Pancreas (tissue), 10 donors: ENCODE measurements around the gene CCM2. TPM values are rescaled to one million over a fixed set of nuclear protein-coding genes. Genes with fewer than 3 reads are reported as not detected.
A peak's percentile ranks its signal among the peaks of the same experiment; 100 is the strongest.

Source experiments
- ATAC-seq, 4 donors: fragments of 200-7000 bp; cut with Tn5 transposase; one replicate each; pipeline versions ENCODE4 v1.8.0 to v1.9.1; 2020; ENCODE audit warnings: mild to moderate bottlenecking in 4 of 4, moderate library complexity in 4 of 4
- DNase-seq, 6 donors: peaks; one replicate each; pipeline ENCODE4 v3.0.0-alpha.2; 2020
- FAIRE-seq: peaks from 2 replicates; lab custom pipeline; 2012; peaks lifted over from hg19 to GRCh38; lab: Jason Lieb, UNC
- H3K27ac ChIP-seq, 4 donors: fragments of 200-600 bp; sonication (generic); 1 replicate in 3 of 4; 2 replicates in 1 of 4; pipeline versions ENCODE4 v1.5.0 to v1.8.0; 2020
- H3K27me3 ChIP-seq, 4 donors: fragments of 200-600 bp; one replicate each; pipeline ENCODE4 v1.8.0; 2021
- H3K36me3 ChIP-seq, 3 donors: fragments of 200-600 bp; sonication (generic) in 1 of 3; one replicate each; pipeline versions ENCODE4 v1.5.0 to v1.8.0; 2020 to 2021
- H3K4me1 ChIP-seq, 3 donors: fragments of 200-600 bp; one replicate each; pipeline ENCODE4 v1.8.0; 2021
- H3K4me3 ChIP-seq, 4 donors: fragments of 200-600 bp; sonication (generic) in 2 of 4; one replicate each; pipeline versions ENCODE4 v1.5.0 to v1.8.0; 2020 to 2021
- H3K9me3 ChIP-seq, 4 donors: fragments of 200-600 bp; one replicate each; pipeline ENCODE4 v1.8.0; 2021
- CTCF ChIP-seq, 4 donors: fragments of 200-600 bp; sonication (generic) in 3 of 4; IDR thresholded peaks; one replicate each; pipeline versions ENCODE4 v1.5.0 to v1.8.0; 2021; ENCODE audit warnings: antibody characterized with exemption in 4 of 4
- WGBS, 2 donors: extraction: QIAGEN DNeasy Blood & Tissue Kit; methylation state at CpG; one replicate each; pipeline ENCODE4 v1.1.7; 2013; 5-methylcytosine and 5-hydroxymethylcytosine counted together
- intact Hi-C, 3 donors: fragments of 100-400 bp; cut with DNase I; formaldehyde crosslinking; loops; one replicate each; pipeline versions ENCODE4 v1.11.1 to v1.14.2; 2022
- polyA plus RNA-seq, 2 donors: library from polyadenylated mRNA; stranded (reverse); fragments of 200-250 nt; gene quantifications; one replicate each; pipeline ENCODE4 v1.2.3, GENCODE V29; 2013
- total RNA-seq, 6 donors: library from RNA; stranded (reverse); fragmentation: NEBNext Ultra II Directional in 4 of 6; extraction: Animal tissue kit (Norgen Biotek cat#: 25700) in 4 of 6; gene quantifications; one replicate each; pipeline versions ENCODE4 v1.2.1 to v1.2.4, GENCODE V29; 2021 to 2023
- donor health status: healthy with polysubstance abuse.
- donor health status: DM: no; HTN: no; CAD: no; lungs with moderate emphysema.
- donor health status: DM: no; HTN: no; CAD: no.
- donor health status: control.
- donor health status: control.
- donor health status: Bipolar disorder and iron deficiency.
- donor health status: DM: yes; HTN: yes; CAD: no.
- donor health status: DM: no; HTN: no; CAD: no.
- donor health status: DM: no; HTN: no; CAD: no.
- donor health status: DM: yes; HTN: yes; CAD: no.

Gene CCM2
- total and polyA plus RNA-seq, 8 donors, result 13.4 to 33.7 (median 16.5) TPM

DNA sequence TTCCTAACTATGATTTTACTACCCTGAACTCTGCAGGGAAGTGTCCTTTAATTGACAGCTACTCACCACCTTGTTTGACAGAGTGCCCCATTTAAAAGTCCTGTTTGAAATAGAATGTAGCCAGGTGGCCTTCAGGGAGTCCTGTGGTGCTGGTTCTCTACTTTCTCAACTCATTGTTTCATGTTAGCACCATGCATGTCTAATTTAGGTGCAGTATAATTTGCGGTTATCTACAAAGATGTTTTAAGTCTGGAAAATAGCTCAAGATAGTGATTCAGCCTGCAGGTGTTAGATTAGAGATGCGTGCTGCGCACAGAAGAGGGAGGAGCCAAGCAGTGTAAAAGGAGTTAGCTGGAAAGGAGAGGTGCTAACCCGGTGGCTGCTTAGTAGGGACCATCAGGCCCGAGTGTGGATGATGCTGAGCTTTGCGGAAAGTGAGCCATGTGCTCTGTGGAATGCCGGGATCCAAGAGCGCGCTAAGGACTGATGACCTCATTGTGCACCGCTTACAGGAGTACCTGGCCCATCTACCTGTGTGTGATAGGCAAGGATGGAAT, 1.2 kb downstream of the CCM2 start:
- Histone ChIP-seq H3K27me3 (no peaks in the 10 kb centered on the region), H3K9me3 (no peaks in the 10 kb centered on the region), H3K4me1 (peaks cover 7 to 10% (median 8%) of the 10 kb centered on the region in 3 donors), H3K27ac (peak overlapping the region in 3 of 4 donors; percentile 77 to 82 (median 78)), H3K36me3 (no peaks in the 10 kb centered on the region), H3K4me3 (peak overlapping the region; percentile 53 to 77 (median 70))
- ATAC-seq (peak in 1 of 4 donors; percentile 5), FAIRE-seq (no peak), DNase-seq (peak in 2 of 6 donors; percentile 36 to 38)
- intact Hi-C loops, result no loop called here
- WGBS, 2 donors, result 11 to 12% methylated on average over 10 of the region's 10 CpGs
- TF ChIP-seq CTCF (IDR thresholded peaks at IDR 0.05), result no peak

- intact Hi-C loops, result no loop called here
- Histone ChIP-seq H3K36me3 (no peaks in the 10 kb centered on the region), H3K9me3 (no peaks in the 10 kb centered on the region), H3K4me3 (peak overlapping the region in 1 of 4 donors; percentile 77), H3K4me1 (peaks cover 7 to 10% (median 8%) of the 10 kb centered on the region in 3 donors), H3K27ac (no peak overlapping the region), H3K27me3 (no peaks in the 10 kb centered on the region)
- 36 to 37% methylated on average over 2 of the region's 2 CpGs for WGBS, 2 donors
- no peak for TF ChIP-seq CTCF (IDR thresholded peaks at IDR 0.05)
- FAIRE-seq (no peak), ATAC-seq (no peak), DNase-seq (no peak)
These were observed 1.8 kb downstream of the CCM2 start for GRCh38 chr7:45001826-45002225.

DNA sequence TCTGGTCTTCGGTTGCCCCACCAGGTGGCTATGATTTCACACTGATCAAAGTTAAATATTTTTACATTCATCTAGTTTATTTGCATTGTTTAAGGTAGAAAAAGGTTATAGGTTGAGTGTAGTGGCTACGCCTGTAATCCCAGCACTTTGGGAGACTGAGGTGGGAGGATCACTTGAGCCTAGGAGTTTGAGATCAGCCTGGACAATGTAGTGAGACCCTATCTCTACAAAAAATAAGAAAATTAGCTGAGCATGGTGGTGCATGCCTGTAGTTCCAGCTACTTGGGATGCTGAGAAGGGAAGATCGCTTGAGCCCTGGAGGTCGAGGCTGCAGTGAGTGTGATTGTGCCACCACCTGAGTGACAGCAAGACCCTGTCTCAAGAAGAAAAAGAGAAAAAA, 3.8 kb downstream of the CCM2 start:
- H3K36me3 ChIP-seq, result no peaks in the 10 kb centered on the region
- H3K9me3 ChIP-seq, result no peaks in the 10 kb centered on the region
- no peak for FAIRE-seq
- TF ChIP-seq CTCF (IDR thresholded peaks at IDR 0.05), result no peak
- no peak overlapping the region for H3K4me3 ChIP-seq
- intact Hi-C loops, result no loop called here
- no peak for ATAC-seq
- 96 to 98% methylated on average over 4 of the region's 4 CpGs for WGBS, 2 donors
- peaks cover 7 to 8% (median 7%) of the 10 kb centered on the region in 3 donors for H3K4me1 ChIP-seq
- no peaks in the 10 kb centered on the region for H3K27me3 ChIP-seq
- no peak overlapping the region for H3K27ac ChIP-seq
- DNase-seq, result no peak

GRCh38 chr7:45007106-45007505, 7.1 kb downstream of the CCM2 start:
- Histone ChIP-seq H3K27ac (no peak overlapping the region), H3K9me3 (no peaks in the 10 kb centered on the region), H3K4me1 (peaks cover 0 to 1% (median 0%) of the 10 kb centered on the region in 3 donors), H3K36me3 (no peaks in the 10 kb centered on the region), H3K4me3 (no peak overlapping the region), H3K27me3 (no peaks in the 10 kb centered on the region)
- intact Hi-C loops, result no loop called here
- WGBS, 2 donors, result 65 to 84% methylated on average over 7 of the region's 7 CpGs
- DNase-seq (no peak), ATAC-seq (no peak), FAIRE-seq (no peak)
- TF ChIP-seq CTCF (IDR thresholded peaks at IDR 0.05), result no peak

- H3K27me3 ChIP-seq, result no peaks in the 10 kb centered on the region
- no peaks in the 10 kb centered on the region for H3K9me3 ChIP-seq
- TF ChIP-seq CTCF (IDR thresholded peaks at IDR 0.05), result no peak
- WGBS, 2 donors, result 95% methylated on average over 7 of the region's 7 CpGs
- no peak for ATAC-seq
- no peak for DNase-seq
- H3K27ac ChIP-seq, result no peak overlapping the region
- no peak overlapping the region for H3K4me3 ChIP-seq
- FAIRE-seq, result no peak
- H3K4me1 ChIP-seq, result no peaks in the 10 kb centered on the region
- intact Hi-C loops, result no loop called here
- H3K36me3 ChIP-seq, result no peaks in the 10 kb centered on the region
These were observed 7.7 kb downstream of the CCM2 start for GRCh38 chr7:45007571-45008328.
